HG02852 (cell line): Measurements from ENCODE around the gene ARHGAP4.

ENCODE experiments used
- ATAC-seq: cut with Tn5 transposase; IDR thresholded peaks from one replicate; pipeline ENCODE4 v1.9.1; 2021; ENCODE audit warnings: mild to moderate bottlenecking, moderate library complexity; ENCODE audit not compliant: unreplicated experiment

Gene ARHGAP4

GRCh38 chrX:153964105-153964504, 38.0 kb upstream of the ARHGAP4 start:
- no peak for ATAC-seq

GRCh38 chrX:153963546-153963945, 37.5 kb upstream of the ARHGAP4 start:
- no peak for ATAC-seq

GRCh38 chrX:153961292-153961691, 35.2 kb upstream of the ARHGAP4 start:
- ATAC-seq: no peak

GRCh38 chrX:153960786-153961185, 34.7 kb upstream of the ARHGAP4 start:
- no peak for ATAC-seq

DNA sequence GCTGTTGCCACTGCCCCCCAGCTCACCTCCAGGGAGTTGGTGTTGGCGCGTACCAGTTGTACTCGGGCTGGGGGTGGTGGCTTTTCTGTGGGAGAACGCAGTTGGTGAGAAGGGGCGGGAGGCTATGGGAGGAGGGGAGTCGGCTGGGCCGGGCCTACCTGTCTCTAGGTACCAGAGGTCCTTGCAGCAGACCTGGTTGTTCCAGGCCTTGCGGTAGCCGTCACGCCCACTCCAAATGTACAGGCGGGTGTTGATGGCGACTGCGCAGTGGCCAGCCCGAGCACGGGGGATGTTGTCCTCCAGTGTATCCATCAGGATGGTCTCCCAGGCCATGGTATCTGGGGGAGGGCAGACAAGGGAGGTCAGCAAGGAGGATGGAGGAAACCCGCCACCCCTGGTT, 34.0 kb upstream of the ARHGAP4 start:
- no peak for ATAC-seq

- ATAC-seq: no peak
These were observed 33.6 kb upstream of the ARHGAP4 start for GRCh38 chrX:153959649-153960048.

GRCh38 chrX:153958605-153959004, 32.5 kb upstream of the ARHGAP4 start:
- ATAC-seq: no peak

DNA sequence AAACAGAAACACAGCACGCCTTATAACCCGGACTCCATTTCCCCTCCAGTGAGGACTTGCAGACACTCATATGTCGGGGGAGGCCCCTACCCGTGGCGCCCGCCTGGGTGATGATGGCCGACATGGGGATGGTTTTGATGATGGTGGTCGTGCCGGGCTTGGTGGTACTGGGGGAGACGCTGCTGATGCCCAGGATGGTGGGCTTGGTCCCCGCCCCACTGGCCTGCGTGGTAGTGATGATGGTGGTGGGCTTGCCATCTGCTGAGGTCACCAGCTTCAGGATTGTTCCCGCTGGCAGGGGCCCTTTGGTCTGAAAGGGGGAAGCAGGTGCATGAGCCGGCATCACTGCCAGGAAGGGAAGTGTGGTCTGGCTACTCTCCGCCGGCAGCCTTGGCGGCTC, 31.2 kb upstream of the ARHGAP4 start:
- no peak for ATAC-seq

DNA sequence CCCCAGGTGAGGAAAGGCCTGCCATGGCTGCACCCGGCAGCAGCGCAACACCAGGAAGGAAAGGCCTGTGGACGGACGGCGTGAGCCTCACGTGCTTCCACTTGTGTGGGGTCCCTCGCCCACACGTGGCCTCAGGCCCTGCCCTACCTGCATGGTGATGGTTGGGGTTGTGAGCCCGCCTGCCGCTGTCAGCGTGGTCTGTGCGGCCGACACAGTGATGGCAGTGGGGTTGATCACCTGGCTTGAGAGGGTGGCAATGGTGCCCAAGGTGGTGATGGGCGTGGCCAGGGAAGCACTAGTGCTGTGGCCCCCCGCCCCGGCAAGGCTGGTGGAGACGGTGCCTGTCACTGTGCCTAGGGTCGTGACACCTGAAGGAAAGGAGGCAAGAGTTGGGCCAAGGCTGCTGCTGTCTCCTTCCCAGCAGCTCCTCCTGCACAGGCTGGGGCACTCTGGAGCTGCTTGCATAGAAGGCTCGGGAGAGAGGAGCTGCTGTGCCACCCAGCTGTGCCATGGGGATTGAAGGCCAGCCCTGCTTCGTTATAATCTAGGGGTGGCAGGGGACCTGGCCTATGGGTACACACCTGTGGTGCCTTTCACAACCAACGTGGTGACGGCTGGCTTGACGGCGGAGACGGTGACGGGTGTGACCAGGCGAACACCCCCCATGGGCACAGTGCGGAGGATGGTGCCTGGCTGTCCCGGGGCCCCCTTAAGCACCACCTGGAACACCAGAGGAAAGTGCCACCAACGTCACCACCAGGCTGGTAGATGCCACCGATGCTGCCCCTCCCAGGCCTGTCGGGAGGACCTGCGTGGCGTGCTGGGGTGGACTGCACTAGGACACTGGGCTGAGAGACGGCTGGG, 30.2 kb upstream of the ARHGAP4 start:
- ATAC-seq: no peak

GRCh38 chrX:153955228-153955732, 29.2 kb upstream of the ARHGAP4 start:
- ATAC-seq: no peak

DNA sequence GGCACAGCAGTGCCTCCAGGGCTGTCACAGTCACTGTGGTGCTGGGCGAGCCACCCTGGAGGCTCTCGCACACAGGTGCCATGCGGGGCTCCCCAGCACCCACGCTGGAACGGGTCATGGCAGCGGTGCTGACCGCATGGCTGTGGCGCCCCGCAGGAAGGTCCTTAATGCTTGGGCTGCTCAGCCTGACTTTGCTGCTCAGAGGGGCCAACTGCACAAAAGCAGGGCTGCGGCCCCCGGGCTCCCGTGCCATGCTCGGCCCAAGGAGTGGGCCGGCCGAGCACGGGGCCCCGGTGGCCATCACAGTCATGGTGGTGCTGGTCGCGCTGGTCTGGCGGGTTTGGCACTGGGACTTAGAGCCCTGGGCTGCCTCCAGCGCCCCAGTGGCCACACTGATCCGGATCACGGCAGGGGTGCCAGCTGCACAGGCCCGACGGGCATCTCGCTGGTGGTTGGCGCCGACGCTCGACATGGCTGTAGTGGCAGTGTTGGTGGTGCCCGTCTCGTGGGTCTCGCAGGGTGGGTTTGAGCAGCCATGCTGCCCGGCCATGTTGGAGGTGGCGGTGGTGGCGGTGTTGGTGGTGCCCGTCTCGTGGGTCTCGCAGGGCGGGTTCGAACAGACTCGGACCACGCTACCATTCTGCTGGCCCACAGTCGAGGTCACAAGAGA, 28.6 kb upstream of the ARHGAP4 start:
- no peak for ATAC-seq

GRCh38 chrX:153953892-153954557, 28.0 kb upstream of the ARHGAP4 start:
- no peak for ATAC-seq

DNA sequence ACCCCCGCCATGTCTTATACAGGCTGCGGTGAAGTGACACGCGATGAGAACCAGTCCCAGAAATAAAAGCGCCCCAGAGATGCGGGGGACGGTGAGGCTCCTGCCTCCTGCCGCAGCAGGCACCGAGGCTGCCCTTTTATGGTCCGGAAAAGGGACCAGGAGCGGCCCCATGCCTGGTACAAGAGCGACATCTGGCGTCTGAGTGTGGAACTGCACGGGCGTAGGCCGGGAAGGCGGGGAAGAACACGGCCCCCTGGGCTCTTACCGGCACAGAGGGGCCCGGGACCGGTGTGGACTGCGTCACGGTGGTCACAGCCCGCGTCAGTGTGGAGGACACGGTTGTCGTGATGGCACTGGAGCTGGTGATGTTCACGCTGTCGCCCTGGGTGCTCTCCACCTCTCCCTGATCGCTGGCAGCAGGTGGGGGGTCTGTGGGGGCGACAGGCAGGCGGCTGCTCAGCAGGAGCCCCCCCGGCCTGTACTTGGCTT, 27.3 kb upstream of the ARHGAP4 start:
- peak; percentile 68 for ATAC-seq

GRCh38 chrX:153952373-153953026, 26.4 kb upstream of the ARHGAP4 start:
- no peak for ATAC-seq

GRCh38 chrX:153951683-153952372, 25.8 kb upstream of the ARHGAP4 start:
- ATAC-seq: no peak

DNA sequence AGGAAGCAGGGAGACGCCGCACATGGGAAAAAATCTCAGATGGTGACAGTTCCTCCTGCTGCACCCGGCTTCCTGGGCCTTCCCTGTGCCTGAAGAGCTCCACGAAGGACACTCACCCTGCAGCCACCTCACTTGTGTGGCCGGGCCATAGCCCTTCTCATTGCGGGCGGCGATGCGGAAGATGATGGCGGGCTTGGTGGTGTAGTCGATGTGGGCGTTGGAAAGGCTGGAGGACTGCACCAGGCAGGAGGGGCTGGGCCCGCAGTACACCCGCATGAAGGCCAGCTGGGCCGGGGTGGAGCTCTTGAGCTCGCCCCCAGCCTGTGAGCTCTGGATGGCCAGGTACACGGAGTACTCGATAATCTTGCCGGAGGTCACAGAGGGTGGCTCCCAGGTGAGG, 24.1 kb upstream of the ARHGAP4 start:
- ATAC-seq: no peak

DNA sequence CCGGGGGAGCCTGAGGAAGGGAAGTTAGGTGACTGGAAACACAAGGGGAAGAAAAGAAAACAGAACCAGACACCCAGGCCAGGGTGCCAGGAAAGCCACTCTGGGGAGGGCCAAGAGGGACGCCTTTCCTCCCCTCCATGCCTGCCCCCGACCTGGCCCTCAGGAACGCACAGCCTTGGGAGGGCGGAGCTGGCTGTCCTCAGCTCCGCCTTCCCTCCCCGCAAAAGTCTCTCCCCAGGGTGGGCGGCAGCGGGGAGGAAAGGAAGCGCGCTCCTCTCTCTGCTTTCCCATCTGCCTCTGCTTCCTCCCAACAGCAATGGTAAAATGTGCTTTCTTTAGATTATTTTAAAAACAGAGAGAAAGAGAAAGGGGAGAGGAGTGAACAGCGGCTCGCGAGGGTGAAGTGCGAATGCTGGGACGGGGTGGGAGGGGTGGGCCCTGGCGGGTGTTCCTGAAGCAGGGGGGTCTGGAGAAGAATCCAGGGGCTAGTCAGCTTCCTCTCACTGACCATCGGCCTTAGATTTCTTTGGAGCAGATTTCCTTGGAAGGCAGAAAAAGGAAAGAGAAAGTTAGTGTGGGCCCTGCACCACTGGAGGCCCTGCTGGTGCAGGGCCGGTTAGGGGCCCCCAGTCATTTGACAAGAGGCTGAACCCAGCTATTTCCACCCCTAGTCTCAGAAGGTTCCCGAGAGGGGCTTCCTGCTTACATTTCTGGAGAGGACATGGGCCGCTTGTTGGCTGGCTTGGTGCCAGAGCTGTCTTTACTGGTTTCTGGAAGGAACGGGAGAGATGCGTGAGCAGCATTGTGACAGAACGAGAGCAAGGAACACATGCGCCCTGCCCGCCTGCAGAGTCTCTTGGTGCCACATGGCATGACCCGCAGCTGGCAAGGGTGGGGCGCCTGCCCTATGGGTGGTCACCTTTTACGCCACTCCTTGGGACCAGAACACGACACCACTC, 23.1 kb upstream of the ARHGAP4 start:
- no peak for ATAC-seq

GRCh38 chrX:153948002-153948466, 22.0 kb upstream of the ARHGAP4 start:
- ATAC-seq: no peak
